ENCODE measurements around the gene ESR2. TPM values are rescaled to one million over a fixed set of nuclear protein-coding genes. Genes with fewer than 3 reads are reported as not detected.

Gene ESR2
- total and polyA plus RNA-seq, 2 donors (not counting 3 experiments of a cell fraction or from before 2014, with no cell fraction given), result 0.10 to 0.58 TPM

- intact Hi-C loops (cut with micrococcal nuclease) (no loop called here), dilution Hi-C loops (cut with MboI; ENCODE audit: extremely low pct_ligation_motif_present, low sequenced_read_pairs) (no loop called here)
- no peaks in the 10 kb centered on the region for H4K20me1 ChIP-seq (replicated peaks; ENCODE audit: control insufficient read depth, extremely low read depth, insufficient read depth, low read length)
- TF ChIP-seq JUN (IDR thresholded peaks at IDR 0.05; ENCODE audit: borderline replicate concordance, insufficient read depth, insufficient read length, low read depth) (no peak), MYC (IDR thresholded peaks at IDR 0.05; ENCODE audit: low read depth, low read length) (no peak), EZH2 (IDR thresholded peaks at IDR 0.05; ENCODE audit: borderline replicate concordance, low read depth, low read length, severe bottlenecking) (no peak), POLR2AphosphoS5 (IDR thresholded peaks at IDR 0.05; ENCODE audit: insufficient read depth, low read depth, low read length) (no peak), POLR2A (IDR thresholded peaks at IDR 0.05; ENCODE audit: low read depth, low read length) (no peak), CTCF (IDR thresholded peaks at IDR 0.05; ENCODE audit: extremely low read depth in 1 of 2, insufficient read depth in 1 of 2, low read depth in 1 of 2, low read length in 2 of 2) (no peak), MAX (IDR thresholded peaks at IDR 0.05; ENCODE audit: insufficient read depth, insufficient read length) (no peak), FOS (IDR thresholded peaks at IDR 0.05; ENCODE audit: borderline replicate concordance, insufficient read depth, low read length) (no peak), GATA2 (IDR thresholded peaks at IDR 0.05; ENCODE audit: insufficient read depth, insufficient read length, low read depth, low read length) (no peak)
- H3K27me3 ChIP-seq (ENCODE audit: control insufficient read depth in 2 of 2, insufficient read depth in 2 of 2, low read length in 2 of 2), result no peaks in the 10 kb centered on the region
- H3K4me2 ChIP-seq (ENCODE audit: insufficient read depth, low read length), result no peak overlapping the region
- no TSS peak for BruUV-seq (replicated peaks)
- no peak overlapping the region for H3K9ac ChIP-seq (replicated peaks; ENCODE audit: extremely low read depth, insufficient read depth, low read length)
- H2AFZ ChIP-seq (ENCODE audit: low read depth, low read length), result no peak overlapping the region
- H3K4me1 ChIP-seq (ENCODE audit: control insufficient read depth, extremely low read depth, insufficient read depth, low read length), result no peaks in the 10 kb centered on the region
- H3K36me3 ChIP-seq (ENCODE audit: control insufficient read depth in 2 of 2, extremely low read depth in 1 of 2, insufficient read depth in 2 of 2, low read length in 2 of 2), result no peaks in the 10 kb centered on the region
- POLR2A ChIA-PET, result no interaction called here
- no peak for FAIRE-seq
- CTCF ChIA-PET, result interaction anchor here (0.9 to 5.2 kb wide), 6 partner anchors 9 to 241 kb away, joined by 3 to 30 read pairs (median 4); partner anchors contain the start of gene ESR2
- no peak overlapping the region for H3K4me3 ChIP-seq (replicated peaks in 1 of 3; ENCODE audit: insufficient read depth in 1 of 3, low read depth in 1 of 3, low read length in 3 of 3)
- no peak overlapping the region for H3K27ac ChIP-seq (ENCODE audit: insufficient read depth, low read depth, low read length)
- no peaks in the 10 kb centered on the region for H3K79me2 ChIP-seq (ENCODE audit: control insufficient read depth, insufficient read depth, low read length)
- DNase-seq (ENCODE audit: low read depth, low spot score), result no peak
- H3K9me3 ChIP-seq (replicated peaks; ENCODE audit: control insufficient read depth, insufficient read depth, low read length), result no peaks in the 10 kb centered on the region
- no peaks in the 10 kb centered on the region for H3K9me1 ChIP-seq (replicated peaks; ENCODE audit: control insufficient read depth, extremely low read depth, insufficient read depth, low read length)
Measured at GRCh38 chr14:64062381-64063115, 231.6 kb downstream of the ESR2 start.
